GM21515 (cell line): Measurements from ENCODE around the gene DPH1.

Source experiments
- ATAC-seq: cut with Tn5 transposase; IDR thresholded peaks from one replicate; pipeline ENCODE4 v1.9.1; 2021; ENCODE audit not compliant: unreplicated experiment

Gene DPH1

DNA sequence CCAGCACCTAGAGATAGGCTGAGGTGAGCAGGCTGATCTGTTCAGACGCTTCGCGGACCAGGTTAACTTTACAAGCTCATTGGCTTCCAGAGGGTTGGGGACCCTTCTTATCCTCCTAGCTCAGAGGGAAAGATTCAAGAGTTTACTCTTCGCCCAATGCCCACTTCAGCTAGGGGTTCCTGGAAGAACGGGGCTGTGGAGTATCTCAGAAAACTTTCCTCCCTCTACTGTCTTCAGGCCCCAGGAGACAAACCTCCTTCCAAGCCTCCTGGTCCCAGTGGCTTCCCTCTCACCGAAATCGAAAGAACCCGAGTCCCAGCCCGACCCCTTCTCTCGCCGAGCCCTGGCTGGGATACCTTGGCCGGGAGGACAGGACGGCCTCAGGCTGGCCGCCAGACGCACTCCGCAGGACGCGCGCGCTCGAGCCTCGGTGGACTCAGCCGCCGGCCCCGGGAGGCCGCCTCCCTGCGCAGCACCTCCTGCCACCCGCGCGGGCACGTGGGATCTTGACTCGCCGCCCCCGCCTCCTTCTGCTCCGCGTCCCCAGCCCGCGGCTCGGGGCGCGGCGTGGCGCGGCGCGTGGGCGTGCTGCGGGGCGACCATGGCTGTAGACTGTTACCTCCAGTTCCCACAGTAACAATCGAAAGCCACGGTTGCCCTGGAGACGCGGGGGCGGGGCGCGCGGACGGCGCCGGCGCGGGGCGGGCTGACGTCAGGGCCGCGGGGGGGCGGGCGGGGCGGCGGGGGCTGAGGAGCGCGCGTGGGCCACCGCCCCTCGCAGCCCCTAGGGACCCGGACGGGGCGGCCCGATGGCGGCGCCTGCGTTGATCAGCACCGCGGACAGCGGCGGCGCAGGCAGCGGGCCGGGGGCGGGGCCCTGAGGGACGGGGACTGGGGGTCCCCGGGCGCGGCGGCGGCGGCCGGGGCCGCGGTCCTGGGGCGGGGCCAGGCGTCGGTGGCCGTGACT lies 19.7 kb downstream of the DPH1 start:
- ATAC-seq, result peak; percentile 38

DNA sequence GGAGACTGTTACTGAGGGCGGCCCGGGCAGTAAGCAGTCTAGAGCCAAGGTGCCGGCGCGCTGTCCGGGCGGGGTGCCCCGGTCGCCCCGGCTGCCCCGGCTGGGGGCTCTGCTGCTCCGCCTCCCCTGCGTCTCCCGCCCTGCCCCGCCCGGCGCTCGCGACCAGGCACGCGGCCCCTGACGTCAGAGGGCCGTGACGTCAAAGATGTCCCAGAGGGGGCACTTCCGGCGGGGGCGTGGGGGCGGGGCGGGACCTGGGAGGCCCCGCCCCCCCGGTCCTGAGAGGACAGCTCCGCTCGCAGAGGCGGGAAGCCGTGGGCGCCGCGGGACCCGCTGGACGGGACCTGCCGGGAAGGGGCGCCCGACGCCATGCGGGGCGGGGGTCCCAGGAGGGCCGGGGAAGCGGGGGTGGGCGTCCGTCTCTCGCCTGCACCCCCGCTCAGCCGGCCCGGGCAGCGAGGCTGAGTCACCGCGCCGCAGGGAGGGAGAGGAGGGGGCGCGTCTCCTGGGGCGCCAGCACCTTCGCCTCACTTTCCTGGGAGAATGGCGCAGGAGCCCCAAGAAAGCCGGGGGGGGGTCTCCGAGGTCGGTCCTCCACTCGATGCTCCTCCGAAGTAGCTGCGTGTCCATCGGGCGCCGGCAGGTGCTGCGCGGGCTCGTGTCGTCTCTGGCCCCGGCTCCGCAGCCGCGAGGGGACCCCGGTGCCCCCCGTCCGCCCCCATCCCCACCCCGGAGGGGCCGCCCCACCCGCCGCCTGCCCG lies 20.5 kb downstream of the DPH1 start:
- no peak for ATAC-seq

DNA sequence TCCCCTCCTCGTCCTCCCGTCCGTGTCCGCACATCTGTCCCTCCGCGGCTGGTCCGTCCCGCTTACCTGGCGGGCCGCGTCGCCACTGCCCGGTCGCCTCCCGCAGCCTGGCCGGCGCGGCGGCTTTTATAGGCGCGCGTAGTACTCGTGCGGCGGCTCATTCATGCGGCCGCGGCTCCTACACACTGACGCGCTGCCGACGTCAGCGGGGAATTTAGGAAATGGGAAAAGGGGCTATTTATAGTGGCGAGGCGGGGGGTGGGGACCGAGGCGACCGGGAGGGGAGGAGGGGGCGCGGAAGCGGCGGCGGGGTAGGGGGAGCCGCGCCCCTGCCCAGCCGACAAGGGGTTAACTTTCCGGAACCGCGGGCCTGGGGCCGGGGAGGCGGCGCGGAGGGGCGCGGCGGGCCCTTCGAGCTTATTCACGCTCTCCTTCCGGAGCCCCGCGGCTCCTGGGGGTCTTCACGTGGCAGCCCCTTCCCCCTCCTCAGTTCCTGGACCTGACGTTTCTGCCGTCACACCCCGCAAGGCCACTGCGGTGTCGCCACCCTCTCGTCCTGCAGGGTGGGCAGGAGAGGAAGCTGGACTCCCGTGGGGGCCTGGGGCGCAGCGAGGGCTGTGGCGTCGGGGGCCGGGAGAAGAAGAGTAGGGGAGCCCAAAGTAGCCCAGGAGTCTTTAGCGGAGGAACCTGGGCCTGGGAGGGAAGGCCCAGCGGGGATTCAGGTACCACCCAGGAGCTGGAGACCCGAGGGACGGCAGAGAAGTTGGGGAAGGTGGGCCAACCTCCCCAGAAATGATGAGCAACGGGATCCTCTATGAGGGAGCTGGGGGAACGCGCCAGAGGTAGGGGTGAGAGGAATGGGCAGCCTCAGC lies 21.3 kb downstream of the DPH1 start:
- ATAC-seq, result no peak

DNA sequence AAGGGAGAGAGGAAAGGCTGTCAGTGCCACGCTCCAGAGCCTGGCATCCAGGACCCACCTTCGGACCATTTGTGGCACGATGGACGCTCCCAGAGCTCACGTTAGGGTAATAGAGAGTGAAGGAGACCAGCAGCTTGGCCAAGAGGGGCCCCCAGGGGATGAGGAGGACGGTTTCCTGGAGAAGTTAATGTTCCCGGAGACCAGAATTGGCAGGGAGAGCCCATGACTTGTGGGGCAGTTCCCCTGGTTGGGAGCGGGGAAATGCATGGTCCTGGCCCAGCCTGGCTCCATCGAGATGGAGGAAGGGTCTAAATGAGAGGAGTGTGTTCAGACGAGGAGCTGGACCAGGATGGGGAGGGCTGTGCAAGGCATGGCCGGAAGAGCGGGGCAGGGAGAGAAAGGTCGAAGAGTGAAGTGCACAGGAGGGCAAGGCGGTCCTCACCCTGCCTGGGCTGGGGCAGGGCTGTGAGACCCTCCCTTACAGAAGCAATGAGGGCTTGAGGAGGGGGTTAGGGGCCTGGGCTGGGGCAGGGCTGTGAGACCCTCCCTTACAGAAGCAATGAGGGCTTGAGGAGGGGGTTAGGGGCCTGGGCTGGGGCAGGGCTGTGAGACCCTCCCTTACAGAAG lies 22.1 kb downstream of the DPH1 start:
- ATAC-seq, result no peak

DNA sequence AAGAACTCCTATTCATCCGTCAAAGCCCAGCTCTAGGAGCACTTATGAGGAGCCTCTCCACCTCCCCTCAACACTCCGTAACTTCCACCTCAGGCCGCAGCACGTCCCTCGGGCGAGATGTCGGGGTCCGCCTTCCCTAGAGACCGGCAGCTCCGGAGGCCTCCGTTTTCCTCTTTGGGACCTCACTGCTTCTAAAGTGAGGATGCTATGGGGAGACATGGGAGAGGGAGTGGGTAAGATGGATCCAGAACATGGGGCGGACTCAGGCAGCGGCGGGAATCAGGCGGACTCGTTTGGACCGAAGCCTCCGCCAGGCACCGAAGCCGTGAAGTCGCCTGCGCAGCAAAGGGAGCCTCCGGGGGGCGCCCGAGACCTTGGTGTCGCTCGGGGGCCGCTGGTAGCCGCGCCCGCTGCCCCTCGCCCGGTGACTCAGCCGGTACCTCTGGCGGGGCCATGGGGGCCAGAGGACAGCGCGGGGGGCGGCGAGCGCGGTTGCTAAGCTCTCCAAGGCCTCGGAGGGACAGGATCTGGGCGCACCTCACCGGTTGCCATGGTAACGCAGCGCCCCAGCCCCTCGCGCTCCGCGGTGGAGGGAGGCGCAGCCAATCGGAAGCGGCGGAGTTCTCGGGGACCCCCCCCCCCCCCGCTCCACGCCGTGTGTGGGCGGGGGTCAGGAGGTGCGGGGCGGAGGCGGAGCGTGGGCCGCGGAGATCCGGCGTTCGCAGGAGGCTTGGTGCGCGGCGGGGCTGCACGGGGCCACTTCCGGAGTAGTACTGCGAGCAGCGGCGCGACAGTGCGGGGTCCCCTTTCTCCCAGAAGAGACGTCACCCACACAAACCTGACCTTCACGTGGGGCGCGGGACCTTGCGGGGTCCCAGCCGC lies 23.7 kb downstream of the DPH1 start:
- no peak for ATAC-seq

DNA sequence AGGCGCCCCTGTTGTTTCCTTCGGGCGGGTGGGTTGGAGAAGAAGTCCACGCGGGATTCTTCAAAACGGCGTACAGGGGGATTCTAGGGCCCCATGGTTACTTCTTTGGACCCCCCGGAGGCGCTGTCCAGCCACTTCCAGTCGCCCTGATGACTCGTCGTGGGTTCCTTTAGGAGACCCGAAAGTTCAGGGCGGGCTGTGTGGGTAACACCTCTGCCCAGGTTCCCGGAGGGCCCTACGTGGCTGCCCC lies 24.2 kb downstream of the DPH1 start:
- ATAC-seq, result no peak

DNA sequence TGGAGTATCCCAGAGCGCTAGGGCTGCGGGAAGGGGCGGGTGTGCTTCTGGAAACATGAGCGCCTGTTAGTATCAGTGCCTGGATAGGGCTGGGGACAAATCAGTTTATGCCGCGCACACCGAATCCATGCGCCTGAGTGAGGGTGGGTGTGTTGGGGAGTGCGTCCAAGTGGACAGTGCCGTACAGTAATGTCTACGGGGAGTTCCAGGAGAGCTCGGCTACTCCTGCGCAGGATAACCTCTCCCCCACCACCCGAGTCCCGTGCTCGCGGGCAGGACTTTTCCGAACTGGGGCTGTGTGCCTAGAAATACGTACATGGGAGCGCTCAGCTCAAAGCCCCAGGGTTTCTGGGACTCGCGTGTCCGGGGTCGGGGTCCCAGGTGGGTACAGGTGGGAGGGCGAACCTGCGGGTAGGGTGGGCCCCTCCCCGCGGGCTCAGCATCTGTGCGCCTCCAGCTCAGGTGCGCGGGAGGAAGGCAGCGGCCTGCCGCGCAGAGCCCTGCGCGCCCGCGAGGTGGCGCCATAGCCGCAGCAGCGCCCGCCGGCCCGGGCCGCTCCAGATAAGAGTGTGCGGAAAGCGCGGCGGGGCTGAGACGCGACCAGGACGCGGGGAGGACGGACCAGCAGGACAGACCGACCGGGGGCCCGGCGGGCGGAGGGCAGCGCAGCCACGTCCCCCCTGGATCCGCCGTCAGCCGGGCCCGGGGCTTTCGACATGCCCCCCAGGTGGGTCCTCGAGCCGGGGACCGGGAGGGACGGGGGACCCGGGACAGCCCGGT lies 24.7 kb downstream of the DPH1 start, which contains the start of gene HIC1:
HIC1 (plus strand) TSS at position 592 of the 780 bp plus-strand sequence. CDS start 1,588 bp downstream, outside the sequence.
- no peak for ATAC-seq

DNA sequence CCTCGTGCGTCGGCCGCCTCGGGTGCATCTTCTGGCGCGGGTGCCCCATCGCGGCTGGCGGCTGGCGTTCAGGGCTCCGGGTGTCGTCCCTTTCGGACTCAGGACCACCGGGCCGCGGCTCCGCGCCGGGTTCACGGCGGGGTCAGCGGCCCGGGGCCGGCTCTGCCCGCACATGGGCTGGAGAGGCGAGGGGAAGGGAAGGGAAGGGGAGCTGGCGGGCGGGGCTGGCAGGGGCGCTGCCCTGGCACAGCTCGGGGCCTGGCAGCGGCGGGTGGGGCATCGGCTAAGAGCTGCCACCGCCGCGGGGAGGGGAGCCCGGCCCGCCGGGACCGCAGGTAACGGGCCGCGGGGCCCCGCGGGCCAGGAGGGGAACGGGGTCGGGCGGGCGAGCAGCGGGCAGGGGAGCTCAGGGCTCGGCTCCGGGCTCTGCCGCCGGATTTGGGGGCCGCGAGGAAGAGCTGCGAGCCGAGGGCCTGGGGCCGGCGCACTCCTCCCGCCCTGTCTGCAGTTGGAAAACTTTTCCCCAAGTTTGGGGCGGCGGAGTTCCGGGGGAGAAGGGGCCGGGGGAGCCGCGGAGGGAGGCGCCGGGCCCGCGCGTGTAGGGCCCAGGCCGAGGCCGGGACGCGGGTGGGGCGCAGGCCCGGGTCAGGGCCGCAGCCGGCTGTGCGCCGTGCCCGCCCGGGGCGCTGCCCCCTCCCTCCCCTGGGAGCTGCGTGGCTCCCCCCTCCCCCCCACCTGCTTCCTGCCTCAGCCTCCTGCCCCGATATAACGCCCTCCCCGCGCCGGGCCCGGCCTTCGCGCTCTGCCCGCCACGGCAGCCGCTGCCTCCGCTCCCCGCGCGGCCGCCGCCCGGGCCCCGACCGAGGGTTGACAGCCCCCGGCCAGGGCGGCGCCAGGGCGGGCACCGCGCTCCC lies 25.6 kb downstream of the DPH1 start:
- ATAC-seq, result no peak

DNA sequence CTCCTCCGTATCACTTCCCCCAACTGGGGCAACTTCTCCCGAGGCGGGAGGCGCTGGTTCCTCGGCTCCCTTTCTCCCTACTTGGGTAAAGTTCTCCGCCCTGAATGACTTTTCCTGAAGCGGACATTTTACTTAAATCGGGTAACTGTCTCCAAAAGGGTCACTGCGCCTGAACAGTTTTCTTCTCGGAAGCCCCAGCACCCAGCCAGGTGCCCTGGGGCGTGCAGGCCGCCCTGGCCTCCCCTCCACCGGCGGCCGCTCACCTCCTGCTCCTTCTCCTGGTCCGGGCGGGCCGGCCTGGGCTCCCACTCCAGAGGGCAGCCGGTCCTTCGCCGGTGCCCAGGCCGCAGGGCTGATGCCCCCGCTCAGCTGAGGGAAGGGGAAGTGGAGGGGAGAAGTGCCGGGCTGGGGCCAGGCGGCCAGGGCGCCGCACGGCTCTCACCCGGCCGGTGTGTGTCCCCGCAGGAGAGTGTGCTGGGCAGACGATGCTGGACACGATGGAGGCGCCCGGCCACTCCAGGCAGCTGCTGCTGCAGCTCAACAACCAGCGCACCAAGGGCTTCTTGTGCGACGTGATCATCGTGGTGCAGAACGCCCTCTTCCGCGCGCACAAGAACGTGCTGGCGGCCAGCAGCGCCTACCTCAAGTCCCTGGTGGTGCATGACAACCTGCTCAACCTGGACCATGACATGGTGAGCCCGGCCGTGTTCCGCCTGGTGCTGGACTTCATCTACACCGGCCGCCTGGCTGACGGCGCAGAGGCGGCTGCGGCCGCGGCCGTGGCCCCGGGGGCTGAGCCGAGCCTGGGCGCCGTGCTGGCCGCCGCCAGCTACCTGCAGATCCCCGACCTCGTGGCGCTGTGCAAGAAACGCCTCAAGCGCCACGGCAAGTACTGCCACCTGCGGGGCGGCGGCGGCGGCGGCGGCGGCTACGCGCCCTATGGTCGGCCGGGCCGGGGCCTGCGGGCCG lies 26.5 kb downstream of the DPH1 start:
- ATAC-seq, result no peak

DNA sequence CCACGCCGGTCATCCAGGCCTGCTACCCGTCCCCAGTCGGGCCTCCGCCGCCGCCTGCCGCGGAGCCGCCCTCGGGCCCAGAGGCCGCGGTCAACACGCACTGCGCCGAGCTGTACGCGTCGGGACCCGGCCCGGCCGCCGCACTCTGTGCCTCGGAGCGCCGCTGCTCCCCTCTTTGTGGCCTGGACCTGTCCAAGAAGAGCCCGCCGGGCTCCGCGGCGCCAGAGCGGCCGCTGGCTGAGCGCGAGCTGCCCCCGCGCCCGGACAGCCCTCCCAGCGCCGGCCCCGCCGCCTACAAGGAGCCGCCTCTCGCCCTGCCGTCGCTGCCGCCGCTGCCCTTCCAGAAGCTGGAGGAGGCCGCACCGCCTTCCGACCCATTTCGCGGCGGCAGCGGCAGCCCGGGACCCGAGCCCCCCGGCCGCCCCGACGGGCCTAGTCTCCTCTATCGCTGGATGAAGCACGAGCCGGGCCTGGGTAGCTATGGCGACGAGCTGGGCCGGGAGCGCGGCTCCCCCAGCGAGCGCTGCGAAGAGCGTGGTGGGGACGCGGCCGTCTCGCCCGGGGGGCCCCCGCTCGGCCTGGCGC lies 27.3 kb downstream of the DPH1 start:
- ATAC-seq, result no peak

DNA sequence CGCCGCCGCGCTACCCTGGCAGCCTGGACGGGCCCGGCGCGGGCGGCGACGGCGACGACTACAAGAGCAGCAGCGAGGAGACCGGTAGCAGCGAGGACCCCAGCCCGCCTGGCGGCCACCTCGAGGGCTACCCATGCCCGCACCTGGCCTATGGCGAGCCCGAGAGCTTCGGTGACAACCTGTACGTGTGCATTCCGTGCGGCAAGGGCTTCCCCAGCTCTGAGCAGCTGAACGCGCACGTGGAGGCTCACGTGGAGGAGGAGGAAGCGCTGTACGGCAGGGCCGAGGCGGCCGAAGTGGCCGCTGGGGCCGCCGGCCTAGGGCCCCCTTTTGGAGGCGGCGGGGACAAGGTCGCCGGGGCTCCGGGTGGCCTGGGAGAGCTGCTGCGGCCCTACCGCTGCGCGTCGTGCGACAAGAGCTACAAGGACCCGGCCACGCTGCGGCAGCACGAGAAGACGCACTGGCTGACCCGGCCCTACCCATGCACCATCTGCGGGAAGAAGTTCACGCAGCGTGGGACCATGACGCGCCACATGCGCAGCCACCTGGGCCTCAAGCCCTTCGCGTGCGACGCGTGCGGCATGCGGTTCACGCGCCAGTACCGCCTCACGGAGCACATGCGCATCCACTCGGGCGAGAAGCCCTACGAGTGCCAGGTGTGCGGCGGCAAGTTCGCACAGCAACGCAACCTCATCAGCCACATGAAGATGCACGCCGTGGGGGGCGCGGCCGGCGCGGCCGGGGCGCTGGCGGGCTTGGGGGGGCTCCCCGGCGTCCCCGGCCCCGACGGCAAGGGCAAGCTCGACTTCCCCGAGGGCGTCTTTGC lies 28.0 kb downstream of the DPH1 start:
- no peak for ATAC-seq

DNA sequence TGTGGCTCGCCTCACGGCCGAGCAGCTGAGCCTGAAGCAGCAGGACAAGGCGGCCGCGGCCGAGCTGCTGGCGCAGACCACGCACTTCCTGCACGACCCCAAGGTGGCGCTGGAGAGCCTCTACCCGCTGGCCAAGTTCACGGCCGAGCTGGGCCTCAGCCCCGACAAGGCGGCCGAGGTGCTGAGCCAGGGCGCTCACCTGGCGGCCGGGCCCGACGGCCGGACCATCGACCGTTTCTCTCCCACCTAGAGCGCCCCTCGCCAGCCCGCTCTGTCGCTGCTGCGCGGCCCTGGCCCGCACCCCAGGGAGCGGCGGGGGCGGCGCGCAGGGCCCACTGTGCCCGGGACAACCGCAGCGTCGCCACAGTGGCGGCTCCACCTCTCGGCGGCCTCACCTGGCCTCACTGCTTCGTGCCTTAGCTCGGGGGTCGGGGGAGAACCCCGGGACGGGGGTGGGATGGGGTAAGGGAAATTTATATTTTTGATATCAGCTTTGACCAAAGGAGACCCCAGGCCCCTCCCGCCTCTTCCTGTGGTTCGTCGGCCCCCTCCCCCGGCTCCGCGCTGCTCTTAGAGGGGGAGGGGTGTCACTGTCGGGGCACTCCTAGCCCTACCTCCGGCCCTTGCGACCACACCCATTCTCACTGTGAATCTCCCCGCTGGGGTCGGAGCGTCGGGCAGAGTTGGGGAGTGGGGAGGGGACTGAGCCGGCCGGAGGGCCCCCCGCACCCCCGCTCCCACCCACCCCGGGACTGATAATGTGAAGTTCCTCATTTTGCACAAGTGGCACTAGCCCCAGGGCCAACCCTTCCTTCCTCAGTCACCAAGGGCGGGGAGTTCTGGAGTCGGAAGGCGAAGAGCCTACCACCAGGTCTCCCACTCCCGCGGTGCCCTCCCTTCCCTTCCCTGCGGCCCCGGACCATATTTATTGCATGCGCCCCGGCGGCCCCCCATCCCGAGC lies 28.9 kb downstream of the DPH1 start:
- ATAC-seq, result no peak

DNA sequence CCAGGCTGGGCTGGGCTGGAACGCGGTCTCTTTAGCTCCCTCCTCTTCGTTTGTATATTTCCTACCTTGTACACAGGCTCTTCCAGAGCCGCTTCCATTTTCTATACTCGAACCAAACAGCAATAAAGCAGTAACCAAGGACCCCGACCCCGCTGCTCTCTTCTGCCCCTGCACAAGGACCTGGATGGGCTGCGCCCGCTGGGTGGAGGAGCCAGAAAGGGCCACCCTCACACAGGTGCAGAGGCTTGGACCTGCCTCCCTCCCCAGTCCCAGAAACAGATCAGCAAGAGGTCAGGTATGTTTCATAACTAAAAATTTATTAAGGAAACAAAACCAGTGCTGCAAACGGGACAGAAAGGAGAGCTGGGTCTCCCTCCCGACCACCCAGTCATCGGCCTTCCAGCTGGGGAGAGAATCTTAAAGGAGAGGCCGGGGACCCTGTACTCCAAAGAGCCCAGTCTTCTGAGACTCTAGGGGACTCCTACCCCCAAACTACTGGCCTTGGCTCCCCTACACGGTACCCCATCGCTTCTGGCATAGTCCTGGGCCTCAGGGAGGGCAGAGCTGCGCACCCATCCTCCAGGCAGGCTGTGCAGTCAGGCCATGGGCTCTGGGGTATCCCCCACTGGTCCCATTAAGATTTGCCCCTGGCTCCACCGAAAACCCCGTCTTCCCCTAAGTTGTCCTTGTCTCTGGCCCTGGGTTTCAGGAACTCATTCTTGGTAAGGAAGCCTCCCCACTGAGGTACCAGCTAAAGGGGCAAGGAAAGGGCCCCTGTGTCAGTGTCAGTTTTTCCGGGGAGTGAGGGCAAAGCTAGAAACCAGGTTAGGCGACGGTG lies 29.8 kb downstream of the DPH1 start:
- no peak for ATAC-seq

DNA sequence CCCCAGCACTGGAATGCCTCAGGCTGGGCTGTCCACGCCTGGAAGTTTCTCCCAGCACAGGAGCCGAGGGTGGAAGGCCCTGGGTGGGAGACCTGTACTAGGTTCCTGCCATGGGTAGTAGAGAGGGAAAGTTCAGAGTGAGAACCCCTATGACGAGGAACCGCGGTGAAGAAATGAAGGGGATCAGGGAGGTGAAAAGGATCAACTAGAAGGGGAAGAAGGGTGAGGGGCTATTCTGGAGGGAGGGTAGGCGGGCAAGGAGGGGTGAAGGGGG lies 30.4 kb downstream of the DPH1 start:
- no peak for ATAC-seq
